ENCODE data around the gene MRPL10. TPM values are rescaled to one million over a fixed set of nuclear protein-coding genes. Genes with fewer than 3 reads are reported as not detected.

The MRPL10 gene
- total and polyA plus RNA-seq, 10 of the 15 experiments (the other 5 are each of a cell fraction or from before 2014, with no cell fraction given), result 18.9 to 61.9 (median 47.3) TPM

GRCh38 chr17:47837401-47838039 lies 6.2 kb upstream of the MRPL10 start:
- Histone ChIP-seq H3K9ac (ENCODE audit: control insufficient read depth, insufficient read depth, low read length) (no peak overlapping the region), H3K36me3 (ENCODE audit: control insufficient read depth in 2 of 2, insufficient read depth in 2 of 2, low read length in 1 of 2) (no peaks in the 10 kb centered on the region), H3K27ac (ENCODE audit: control insufficient read depth, insufficient read depth) (no peak overlapping the region), H3K9me3 (replicated peaks; ENCODE audit: control insufficient read depth, insufficient read depth, low read length) (no peaks in the 10 kb centered on the region), H2AFZ (ENCODE audit: control insufficient read depth, low read depth, low read length) (no peak overlapping the region), H4K20me1 (ENCODE audit: control insufficient read depth, insufficient read depth) (no peaks in the 10 kb centered on the region), H3K4me1 (ENCODE audit: control insufficient read depth, insufficient read depth, low read length) (peaks cover 16% of the 10 kb centered on the region), H3K4me2 (ENCODE audit: control insufficient read depth, insufficient read depth) (no peak overlapping the region), H3K27me3 (replicated peaks in 1 of 2; ENCODE audit: control insufficient read depth in 2 of 2, insufficient read depth in 2 of 2, low read length in 1 of 2) (no peaks in the 10 kb centered on the region), H3K79me2 (ENCODE audit: control insufficient read depth, insufficient read depth, low read length) (no peaks in the 10 kb centered on the region), H3K4me3 (no peak overlapping the region)
- in situ Hi-C loops (cut with MboI), result no loop called here
- FAIRE-seq (no peak), DNase-seq (ENCODE audit: low read depth, low spot score) (no peak), ATAC-seq (no peak)
- intact Hi-C loops (cut with micrococcal nuclease; ENCODE audit: unreplicated experiment), result no loop called here
- ChIA-PET RAD21 (ENCODE audit: unreplicated experiment) (interaction anchor here (0.7 to 0.8 kb wide), 2 partner anchors 52 to 56 kb away, joined by 3 read pairs; no protein-coding TSS in a partner anchor), CTCF (interaction anchor here (0.6 to 1.1 kb wide), 3 partner anchors 52 to 172 kb away, joined by 3 to 4 read pairs (median 3); no protein-coding TSS in a partner anchor), POLR2A (interaction anchor here (0.9 kb wide), 1 partner anchor 57 kb away, joined by 3 read pairs; no protein-coding TSS in a partner anchor), SMC1A (ENCODE audit: uncharacterized antibody, unreplicated experiment) (no interaction called here)
- BruUV-seq (replicated peaks), result no TSS peak
- WGBS (ENCODE audit: insufficient coverage, insufficient replicate concordance, low lambda C conversion rate, missing lambda C conversion rate), result 86% methylated on average over 13 of the region's 13 CpGs
- TF ChIP-seq CEBPB (IDR thresholded peaks at IDR 0.05; ENCODE audit: borderline replicate concordance in 1 of 2, low read depth in 2 of 2, low read length in 2 of 2), result no peak
- no peak for TF ChIP-seq BMI1 (IDR thresholded peaks at IDR 0.05; ENCODE audit: borderline replicate concordance)
- no peak for TF ChIP-seq ATF7 (IDR thresholded peaks at IDR 0.05; ENCODE audit: low read depth)
- no peak for TF ChIP-seq RUNX3 (IDR thresholded peaks at IDR 0.05; ENCODE audit: low read length)
- TF ChIP-seq, protein P1, sequence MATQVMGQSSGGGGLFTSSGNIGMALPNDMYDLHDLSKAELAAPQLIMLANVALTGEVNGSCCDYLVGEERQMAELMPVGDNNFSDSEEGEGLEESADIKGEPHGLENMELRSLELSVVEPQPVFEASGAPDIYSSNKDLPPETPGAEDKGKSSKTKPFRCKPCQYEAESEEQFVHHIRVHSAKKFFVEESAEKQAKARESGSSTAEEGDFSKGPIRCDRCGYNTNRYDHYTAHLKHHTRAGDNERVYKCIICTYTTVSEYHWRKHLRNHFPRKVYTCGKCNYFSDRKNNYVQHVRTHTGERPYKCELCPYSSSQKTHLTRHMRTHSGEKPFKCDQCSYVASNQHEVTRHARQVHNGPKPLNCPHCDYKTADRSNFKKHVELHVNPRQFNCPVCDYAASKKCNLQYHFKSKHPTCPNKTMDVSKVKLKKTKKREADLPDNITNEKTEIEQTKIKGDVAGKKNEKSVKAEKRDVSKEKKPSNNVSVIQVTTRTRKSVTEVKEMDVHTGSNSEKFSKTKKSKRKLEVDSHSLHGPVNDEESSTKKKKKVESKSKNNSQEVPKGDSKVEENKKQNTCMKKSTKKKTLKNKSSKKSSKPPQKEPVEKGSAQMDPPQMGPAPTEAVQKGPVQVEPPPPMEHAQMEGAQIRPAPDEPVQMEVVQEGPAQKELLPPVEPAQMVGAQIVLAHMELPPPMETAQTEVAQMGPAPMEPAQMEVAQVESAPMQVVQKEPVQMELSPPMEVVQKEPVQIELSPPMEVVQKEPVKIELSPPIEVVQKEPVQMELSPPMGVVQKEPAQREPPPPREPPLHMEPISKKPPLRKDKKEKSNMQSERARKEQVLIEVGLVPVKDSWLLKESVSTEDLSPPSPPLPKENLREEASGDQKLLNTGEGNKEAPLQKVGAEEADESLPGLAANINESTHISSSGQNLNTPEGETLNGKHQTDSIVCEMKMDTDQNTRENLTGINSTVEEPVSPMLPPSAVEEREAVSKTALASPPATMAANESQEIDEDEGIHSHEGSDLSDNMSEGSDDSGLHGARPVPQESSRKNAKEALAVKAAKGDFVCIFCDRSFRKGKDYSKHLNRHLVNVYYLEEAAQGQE (IDR thresholded peaks at IDR 0.05; ENCODE audit: low read depth, low read length), result no peak
- TF ChIP-seq, protein P2, sequence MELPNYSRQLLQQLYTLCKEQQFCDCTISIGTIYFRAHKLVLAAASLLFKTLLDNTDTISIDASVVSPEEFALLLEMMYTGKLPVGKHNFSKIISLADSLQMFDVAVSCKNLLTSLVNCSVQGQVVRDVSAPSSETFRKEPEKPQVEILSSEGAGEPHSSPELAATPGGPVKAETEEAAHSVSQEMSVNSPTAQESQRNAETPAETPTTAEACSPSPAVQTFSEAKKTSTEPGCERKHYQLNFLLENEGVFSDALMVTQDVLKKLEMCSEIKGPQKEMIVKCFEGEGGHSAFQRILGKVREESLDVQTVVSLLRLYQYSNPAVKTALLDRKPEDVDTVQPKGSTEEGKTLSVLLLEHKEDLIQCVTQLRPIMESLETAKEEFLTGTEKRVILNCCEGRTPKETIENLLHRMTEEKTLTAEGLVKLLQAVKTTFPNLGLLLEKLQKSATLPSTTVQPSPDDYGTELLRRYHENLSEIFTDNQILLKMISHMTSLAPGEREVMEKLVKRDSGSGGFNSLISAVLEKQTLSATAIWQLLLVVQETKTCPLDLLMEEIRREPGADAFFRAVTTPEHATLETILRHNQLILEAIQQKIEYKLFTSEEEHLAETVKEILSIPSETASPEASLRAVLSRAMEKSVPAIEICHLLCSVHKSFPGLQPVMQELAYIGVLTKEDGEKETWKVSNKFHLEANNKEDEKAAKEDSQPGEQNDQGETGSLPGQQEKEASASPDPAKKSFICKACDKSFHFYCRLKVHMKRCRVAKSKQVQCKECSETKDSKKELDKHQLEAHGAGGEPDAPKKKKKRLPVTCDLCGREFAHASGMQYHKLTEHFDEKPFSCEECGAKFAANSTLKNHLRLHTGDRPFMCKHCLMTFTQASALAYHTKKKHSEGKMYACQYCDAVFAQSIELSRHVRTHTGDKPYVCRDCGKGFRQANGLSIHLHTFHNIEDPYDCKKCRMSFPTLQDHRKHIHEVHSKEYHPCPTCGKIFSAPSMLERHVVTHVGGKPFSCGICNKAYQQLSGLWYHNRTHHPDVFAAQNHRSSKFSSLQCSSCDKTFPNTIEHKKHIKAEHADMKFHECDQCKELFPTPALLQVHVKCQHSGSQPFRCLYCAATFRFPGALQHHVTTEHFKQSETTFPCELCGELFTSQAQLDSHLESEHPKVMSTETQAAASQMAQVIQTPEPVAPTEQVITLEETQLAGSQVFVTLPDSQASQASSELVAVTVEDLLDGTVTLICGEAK (IDR thresholded peaks at IDR 0.05; ENCODE audit: borderline replicate concordance), result no peak
